ENCODE measurements around the gene UGT1A4.

UGT1A4 gene

DNA sequence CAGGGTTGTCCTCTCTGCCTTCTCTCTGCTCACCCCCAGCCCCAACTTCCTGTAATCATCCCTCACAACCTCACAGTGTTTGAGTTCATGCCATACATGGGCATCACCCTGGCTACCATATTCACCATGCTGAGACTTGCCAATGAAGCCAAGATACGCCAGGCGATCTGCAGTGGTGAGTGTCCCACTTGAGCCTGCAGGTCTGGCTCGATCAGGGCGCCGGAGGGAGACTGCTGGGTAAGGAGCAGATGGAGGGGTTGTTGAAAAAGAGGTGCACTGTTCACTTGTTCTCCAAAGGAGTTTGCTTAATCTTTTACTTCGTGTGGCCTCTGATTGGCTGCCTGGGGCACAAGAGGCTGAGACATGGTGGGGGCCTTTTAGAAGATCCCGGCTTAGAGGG is 74.2 kb downstream of the UGT1A4 start:
- DNase-seq, result no peak

DNA sequence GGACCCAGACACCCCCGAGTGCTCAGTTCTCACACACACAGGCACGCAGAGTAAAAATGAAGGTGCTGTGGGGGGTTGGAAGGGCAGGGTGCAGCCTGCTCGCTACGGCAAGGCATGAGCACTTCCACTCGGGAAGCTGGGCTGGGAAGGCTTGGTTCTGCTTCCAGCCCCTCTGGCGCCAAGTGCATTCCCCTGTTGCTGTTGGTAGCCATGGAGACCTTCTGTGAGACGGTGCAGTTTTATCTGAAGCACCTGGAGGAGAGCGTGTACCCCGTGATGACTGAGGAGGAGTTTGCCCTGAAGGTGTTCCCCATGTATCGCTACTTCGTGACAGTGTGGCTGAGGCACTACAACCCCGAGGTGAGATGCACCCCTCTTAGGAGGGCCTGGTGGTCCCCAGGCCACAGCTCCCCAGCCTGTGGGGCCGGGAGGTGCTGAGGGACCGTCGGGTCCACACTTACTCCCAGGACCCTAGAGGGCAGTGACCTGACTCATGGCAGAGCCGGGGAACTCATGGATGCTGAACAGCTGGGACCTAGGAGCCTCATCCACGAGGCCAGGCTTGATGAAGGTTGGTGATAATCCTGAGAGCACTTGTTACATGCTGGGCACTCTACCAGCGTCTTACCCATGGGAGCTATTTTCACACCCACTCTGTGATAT is 75.1 kb downstream of the UGT1A4 start:
- no peak for DNase-seq

DNA sequence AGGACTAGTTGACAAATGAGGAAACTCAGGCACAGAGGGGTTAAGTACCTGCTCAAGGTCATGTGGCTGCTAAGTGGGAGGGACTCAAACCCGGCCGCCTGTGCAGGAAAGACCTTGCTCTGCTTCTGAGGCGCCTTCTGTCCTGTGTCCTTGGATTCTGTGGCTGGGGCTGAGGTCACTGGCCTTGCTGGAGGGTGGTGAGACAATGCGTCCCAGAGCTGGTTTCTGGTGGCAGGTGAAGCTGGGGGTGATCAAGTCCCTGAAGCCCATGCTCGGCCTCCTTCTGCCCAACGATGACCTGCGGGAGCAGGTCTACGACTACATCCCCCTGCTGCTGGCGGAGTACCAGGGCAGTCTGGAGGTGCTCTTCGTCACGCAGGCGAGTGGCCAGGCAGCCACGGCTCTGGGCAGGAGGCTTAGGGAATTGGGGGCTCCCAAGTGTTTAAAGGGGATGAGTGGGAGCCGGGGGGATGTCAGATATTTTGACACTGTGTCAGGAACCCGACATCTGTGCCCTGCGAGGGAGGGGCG is 75.7 kb downstream of the UGT1A4 start:
- DNase-seq, result no peak

DNA sequence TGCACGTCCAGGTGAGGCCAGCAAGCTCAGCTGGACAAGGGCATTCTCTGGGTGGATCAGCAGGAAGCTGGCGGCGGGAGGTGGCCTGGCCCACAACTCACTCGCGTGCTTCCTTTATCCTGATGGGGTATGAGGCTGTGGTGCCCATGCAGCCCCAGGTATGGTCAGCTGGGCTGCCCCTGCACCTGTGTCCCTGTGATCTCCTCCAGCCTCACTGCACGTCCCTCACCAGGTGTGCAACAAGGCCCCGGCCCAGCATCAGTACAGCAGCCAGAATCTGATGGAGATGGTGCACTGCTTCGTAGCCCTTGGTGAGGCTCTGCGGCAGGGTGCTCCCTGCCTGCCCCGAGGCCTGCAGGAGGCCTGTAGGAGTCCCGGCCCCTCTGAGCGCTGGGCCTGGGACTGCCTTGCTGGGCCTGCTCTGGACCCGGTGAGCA is 77.2 kb downstream of the UGT1A4 start:
- peak; percentile 10 for DNase-seq

DNA sequence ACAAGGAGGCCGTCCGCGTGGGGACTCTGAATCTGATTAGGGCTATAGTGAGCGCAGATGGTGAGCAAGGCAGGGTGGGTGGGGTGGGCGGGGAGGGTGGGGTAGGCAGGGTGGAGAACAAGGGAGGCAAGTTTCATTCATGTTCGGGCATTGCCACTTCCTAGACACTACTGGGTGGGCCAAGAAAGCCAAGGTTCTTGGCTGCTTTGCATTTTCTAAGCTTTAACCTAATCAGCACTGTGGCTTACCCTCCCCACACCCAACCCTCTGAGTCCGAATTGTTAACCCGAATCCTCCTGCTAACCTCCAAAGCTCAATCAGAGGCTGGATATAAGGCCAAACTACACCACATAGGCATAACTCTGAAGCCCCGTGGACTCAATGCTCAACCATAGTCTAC is 77.7 kb downstream of the UGT1A4 start:
- no peak for DNase-seq

DNA sequence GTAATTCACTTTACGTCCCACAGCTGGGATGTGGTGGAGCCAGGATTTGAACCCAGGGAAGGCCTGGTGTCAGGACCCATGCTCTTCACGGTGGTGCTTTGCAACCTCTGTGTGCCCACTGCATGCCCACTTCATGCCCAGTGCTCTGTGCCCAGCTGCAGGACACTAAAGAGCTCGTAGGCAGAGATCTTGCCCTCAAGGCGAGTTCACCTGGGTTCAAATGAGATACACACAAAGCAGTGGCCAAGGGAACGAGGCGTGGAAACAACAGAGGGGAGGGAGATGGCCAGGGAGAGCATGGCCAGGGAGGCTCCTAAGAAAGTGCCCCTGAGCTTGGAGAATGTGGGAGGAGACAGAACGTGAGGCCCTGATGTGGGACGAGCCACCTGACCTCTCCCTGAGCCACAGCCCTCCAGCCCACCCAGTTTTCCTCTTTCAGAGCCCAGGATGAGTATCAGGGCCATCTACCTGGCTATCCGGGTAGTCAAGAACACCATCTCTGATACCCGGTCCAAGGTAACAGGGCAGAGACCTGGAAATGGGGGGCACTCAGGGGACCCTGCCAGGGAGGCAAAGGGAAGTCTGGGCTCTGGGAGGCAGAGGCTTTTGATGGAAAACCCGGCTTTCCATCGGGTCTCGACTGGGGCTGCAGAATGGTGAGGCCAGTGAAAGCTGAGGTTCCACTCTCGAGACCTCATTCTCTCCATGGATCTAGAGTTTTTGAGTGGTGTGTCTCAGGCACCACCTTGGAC is 80.0 kb downstream of the UGT1A4 start:
- DNase-seq, result peak; percentile 15

DNA sequence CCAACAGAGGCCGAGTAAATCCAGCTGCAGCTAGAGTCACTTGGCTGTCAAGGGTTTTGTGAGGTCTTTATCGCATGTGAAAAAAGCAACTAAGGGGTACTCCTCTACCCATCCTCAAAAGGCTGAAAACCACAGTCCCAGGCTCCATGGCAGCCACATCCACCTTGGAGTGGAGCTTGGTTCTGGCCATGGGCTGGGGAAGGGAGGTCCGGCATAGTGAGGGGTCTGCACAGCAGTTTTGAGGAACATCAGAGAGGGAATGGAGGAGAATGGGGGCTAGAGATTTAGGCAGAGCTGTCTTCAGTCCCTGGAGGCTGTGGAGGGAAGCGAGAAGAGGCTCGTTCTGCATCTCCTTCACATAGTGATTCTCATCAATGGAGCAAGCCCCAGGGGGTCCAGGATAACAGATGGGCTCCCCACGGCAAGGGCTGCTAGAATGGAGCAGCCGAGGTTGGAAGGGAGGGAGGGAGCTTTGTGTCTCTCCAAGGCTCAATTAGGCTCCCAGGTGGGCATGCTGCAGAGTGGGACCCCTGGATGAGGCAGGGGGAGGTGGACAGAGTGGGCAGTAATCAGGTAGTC is 80.6 kb downstream of the UGT1A4 start:
- DNase-seq, result peak; percentile 11

DNA sequence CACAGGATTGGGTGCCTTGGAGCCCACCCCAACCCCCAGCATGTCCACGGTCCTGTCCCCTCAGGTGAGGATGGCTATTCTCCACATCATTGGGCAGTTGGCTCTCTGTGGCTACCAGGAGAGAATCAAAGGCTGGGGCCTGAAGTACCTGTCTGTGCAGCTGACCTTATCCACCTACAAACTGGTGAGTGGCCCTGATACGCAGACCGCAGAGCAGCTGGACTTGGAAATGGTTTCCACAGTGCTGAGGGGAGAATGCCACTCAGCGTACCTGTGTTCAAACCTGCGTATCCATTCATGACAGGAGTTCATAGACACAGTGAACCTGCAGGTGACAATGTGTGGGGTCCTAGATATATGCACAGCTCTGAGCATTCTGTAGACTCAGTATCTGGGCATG is 81.2 kb downstream of the UGT1A4 start:
- DNase-seq, result peak; percentile 5

DNA sequence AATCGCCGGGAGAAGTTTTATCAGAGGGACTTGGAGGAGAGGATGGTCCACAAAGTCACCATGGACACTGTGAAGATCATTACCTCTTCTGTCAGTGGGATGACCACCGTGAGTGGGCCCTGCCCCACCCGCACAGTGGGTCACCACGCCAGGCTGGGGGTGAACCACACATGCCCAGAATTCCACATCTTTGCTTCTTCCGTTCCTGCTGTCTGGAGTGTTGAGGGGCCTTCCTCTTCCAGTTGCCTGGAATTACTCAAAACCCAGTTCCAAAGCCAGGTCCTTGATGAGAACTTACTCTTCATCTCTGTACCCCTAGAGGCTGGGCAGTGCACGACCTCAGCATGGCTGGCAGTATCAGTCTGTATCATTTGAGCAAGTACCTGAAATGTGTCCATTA is 81.7 kb downstream of the UGT1A4 start:
- DNase-seq, result peak; percentile 4

DNA sequence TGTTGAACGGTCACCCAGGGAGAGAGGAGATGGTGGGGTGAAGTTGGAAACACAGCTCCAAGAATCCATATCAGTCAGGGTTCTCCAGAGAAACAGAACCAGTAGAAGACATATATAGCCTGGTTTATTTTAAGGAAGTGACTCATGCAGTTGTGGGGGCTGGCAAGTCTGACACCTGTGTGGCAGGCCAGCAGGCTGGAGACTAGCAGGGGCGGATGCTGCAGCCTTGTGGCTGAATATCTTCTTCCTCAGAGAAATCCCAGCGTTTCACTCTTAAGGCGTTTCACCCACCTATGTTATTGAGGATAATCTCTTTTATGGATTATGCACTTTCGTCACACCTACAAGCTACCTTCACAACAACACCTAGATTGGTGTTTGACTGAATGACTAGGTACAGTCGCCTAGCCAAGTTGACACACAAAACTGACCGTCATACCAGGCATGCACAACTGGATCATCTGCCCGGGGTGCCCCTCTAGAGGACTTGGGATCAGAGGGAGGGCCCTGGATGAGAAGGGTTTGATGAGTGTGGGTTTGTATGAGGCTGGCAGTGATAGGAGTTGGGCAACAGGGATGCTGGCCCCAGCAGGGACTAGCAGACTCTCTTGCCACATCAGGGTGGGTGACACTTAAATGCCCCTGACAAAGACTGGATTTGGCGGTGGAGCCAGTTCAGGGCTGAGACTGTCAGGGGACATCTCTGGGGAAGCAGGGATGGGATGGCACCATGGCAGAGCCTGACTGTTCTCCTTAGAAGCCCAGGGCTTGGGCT is 83.0 kb downstream of the UGT1A4 start:
- DNase-seq, result peak; percentile 36

DNA sequence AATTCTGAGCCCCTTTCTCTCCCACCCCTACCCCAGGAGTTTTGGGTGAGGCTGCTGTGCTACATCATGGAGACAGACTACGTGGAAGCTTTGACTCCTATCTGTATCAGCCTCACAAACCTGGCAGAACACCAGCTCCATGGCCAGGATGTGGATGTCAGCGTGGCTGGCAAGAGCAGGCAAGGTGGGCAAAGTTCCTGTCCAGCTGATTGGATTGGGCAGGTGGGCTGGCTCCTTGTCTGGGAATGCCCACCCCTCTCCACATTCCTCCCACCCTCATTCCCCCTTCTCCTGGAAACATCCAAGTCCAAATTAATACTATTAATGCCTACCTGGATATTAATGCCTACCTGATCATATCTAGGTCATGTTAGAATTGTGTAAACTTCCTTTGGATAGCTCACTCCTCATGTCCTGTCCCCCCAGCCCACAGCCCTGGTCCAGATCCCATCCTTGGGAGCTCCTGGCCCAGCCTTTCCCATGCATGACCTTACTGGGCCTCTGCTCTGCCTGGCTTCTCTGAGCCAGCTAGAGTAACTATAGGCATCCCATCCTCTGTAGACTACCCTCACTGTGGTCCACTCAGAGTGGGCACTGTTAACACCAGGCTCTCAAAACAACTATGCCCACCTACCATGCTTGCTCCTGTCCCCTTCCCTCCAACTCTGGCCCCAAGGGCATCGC is 83.7 kb downstream of the UGT1A4 start:
- DNase-seq, result peak; percentile 20

DNA sequence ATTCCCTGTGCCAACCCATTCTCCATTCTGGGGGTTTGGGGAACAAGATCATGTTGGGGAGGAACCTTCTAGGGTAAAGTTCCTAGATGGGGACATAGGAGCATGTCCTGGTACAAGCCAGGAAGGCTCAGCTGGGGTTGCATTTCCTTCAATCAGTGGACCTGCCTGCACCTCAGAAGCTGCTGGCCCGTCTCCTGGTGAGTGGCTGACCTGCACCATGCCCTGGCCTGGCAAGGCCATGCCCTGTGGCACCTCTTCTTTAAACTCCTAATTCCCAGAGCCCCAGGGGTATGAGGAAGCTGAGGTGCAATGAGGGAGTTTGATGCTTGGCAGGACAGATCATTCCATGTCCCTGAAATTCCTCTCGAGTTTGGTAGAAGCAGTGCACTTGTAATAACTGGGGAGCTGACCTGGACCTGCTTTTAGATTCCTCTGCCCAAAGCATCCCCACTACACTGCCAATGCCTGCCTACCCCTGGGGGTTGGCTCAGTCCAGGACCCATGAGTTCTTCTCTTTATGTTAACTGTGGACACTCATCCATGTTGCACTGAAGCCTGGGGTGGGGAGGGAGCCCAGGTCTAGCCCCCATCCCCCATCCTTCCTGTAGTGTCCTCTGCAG is 84.9 kb downstream of the UGT1A4 start:
- no peak for DNase-seq

DNA sequence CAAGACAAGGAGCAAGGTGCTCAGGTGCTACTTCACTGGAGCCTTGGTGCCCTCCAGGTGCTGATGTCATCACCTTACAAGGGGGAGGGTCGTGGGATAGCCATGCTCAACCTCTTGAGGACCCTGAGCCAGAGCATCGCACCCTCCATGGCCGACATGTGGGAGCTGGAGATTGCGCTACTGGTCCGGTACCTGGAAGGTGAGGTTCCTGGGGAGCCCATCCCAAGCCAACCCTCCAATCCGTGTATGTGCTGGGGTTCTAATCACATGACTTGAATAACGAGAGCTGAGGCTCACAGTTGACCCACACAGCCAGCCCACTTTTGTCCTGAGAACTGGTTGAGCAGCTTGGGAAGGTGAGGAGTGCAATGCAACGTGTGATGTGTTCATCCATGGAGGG is 85.5 kb downstream of the UGT1A4 start:
- DNase-seq, result peak; percentile 14

DNA sequence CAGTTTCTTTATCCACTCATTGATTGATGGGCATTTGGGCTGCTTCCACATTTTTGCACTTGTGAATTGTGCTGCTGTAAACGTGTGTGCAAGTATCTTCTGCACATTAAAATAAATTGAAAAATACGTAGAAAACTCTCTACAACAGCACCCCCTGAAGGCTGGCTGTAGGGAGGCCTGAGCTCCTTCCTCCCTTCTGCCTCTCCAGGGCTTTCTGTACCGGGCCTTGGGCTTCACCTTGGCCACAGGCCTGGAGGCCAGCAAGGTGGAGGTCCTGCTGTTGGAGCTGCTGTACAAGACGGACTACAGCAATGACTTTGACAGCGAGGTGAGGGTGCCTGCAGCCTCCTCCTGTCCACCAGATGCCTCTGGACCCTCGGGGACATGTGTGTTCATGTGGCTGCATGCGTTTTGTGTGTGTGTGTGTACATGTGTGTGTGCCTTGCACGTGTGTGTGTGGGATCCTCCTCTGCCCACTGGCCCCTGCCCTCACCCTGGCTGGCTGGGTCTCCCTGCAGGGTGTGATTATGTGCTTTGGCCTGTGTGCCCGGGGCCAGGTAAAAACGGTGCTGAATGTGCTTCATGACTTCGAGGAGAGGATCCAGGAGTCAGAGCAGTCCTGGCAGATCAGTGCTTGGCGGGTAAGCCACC is 88.8 kb downstream of the UGT1A4 start:
- peak; percentile 12 for DNase-seq

DNA sequence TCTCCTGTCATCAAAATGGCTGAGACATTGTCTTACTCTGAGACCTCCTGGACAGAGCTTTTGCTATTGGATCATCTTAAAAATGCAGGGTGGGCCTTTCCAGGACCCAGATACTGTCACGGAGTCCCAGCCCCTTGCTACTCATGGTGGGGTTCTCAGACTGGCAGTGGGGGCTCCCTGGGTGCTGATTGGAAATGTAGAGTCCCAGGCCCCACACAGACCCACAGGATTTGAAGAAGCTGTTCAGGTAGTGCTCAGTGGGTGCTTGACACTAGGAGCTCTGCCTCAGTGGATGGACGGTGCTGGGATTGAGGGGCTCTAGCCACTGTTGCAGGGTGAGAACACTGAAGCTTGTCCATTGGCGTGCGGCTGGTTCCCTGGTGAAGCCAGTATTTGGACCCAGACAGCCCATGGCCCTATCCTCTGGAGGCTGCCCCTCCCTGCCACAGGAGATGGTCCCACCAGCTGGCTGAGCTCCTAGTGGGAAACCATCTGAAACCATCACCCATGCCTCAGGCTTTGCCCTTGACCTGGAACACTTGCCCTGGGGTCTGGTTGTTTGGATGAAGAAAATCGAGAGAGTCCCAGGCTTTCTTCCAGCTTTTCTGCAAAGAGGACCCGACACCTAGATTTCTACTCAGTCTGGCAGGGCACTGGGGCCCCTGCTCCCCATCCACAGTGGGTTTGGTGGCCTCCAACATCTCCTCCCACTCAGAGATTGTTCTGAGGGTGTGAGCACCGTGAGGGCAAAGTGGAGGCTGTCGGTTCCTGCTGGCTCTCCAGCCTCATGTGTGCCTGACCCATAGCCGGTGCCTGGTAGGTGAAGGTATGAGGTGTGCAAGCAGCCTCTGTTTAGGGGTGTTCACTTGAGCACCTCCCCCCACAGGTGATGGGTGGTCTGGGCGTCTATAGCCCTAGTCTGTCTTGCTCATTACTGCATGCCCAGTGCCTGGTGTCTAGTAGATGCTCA is 89.7 kb downstream of the UGT1A4 start:
- DNase-seq, result peak; percentile 14

DNA sequence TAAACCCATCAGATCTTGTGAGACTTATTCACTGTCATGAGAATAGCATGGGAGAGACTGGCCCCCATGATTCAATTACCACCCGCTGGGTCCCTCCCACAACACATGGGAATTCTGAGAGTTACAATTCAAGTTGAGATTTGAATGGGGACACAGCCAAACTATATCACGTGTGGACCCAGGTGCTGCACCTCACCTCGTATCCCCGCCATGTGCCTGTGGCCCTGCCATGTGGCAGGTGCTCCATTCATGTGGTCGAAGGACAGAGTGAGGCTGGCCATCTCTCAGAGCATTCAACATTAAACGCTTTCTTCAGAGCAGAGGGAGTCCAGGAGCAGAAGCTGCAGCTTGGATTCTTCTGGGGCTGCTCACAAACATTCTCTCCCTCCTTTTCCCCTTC is 91.8 kb downstream of the UGT1A4 start:
- DNase-seq, result no peak

DNA sequence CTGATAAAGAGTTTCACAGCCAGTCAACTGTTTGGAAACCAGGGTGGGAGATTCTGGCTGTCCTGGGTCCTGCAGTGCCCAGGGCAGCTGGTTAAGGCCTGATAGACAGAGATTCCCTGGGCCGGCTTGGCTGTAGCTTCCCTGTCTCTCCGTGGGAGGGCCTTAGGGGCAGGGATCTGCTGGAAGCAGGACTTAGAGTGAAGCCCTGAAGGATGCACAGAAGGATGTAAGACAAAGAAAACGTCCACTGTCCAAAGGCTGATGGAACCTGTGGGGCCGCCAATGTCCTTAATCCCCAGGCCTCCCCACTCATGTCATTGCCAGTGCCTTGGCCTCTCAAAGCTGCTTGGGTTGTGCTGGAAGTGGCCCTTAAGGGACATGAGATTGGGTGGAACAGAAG is 92.6 kb downstream of the UGT1A4 start:
- DNase-seq, result peak; percentile 9

DNA sequence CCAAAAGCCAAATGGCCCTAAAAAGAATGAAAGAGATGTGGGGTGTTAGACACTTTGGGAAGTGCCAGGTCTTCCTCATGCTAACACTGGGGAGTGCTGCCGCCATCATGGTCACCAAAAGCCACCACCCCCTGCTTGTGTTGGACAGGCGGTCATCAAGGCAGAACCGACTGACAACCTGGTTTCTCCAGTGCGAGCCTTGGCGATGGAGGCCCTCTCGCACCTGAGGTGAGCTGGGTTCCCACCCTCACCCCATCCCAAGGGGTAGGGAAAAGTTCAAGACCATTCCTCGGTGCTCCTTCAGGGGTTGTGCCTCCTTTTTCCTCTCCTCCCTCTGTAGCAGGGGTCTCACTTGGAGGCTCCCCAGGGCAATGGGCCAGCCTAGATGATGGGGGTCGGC is 93.2 kb downstream of the UGT1A4 start:
- peak; percentile 10 for DNase-seq

DNA sequence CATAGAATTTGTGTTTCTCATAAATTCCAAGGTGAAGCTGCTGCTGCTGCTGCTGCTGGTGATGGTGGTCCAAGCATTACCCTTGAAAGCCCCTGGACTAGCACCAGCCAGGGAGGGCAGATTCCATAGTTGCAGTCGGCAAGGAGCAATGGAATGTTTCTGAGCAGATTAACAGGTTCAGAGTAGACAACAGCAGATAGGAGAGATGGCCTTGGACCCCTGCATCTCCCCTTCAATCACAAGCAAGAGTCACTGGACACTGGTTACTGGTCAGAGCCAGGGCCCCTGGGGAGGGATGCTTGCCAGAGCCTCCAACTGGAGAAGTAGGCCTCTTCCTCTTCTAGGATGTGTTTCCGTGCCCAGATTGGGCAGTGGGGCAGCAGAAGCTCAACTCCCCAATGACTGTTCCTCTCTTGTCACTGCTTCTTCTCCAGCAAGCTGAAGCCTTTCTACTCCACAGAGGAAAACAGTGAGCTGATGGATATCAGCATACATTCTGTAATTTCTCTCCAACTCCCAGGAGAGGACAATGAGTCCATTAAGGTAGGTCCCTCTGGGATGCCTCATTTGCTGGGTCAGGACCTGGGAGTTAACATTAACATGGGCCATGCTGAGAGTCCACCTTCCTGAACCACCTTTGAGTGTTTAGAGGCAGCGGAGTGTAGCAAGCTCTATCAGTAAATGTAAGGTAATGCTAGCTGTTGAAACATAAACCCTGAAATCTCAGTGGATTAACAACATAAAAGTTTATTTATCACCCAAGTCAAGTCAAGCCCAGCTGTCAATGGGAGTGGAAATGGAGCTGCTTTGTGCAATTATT is 94.9 kb downstream of the UGT1A4 start:
- peak; percentile 3 for DNase-seq

Measured in stimulated activated CD8-positive, alpha-beta memory T cell treated with anti-CD3 and anti-CD28 coated beads, Interleukin-4, amount 100 ng/mL, for 48 hours (primary cell).